Left kidney (tissue), 2 donors: Measurements from ENCODE around the gene SYT8. TPM values are rescaled to one million over a fixed set of nuclear protein-coding genes. Genes with fewer than 3 reads are reported as not detected.

ENCODE experiments used
- DNase-seq: peaks from one replicate; pipeline ENCODE4 v3.0.0-alpha.2; 2013
- polyA plus RNA-seq: library from polyadenylated mRNA; unstranded; fragments of 120-200 nt; gene quantifications from one replicate; pipeline ENCODE4 v1.2.1, GENCODE V29; 2013; ENCODE audit not compliant: insufficient read length

The SYT8 gene
- polyA plus RNA-seq, 1 donor = 0.18 TPM

- DNase-seq = no peak
Observed at GRCh38 chr11:1832211-1832919, 2.4 kb upstream of the SYT8 start.

GRCh38 chr11:1832920-1833295 is 1.9 kb upstream of the SYT8 start:
- DNase-seq = no peak

GRCh38 chr11:1834062-1834610 is 654 bp upstream of the SYT8 start:
- no peak for DNase-seq

- DNase-seq = no peak
Observed at GRCh38 chr11:1835671-1836010, 851 bp downstream of the SYT8 start.

GRCh38 chr11:1836011-1836945 is 1.5 kb downstream of the SYT8 start:
- no peak for DNase-seq

- peak; percentile 71 for DNase-seq
Observed at GRCh38 chr11:1837171-1838076, 2.6 kb downstream of the SYT8 start.

- DNase-seq = no peak
Observed at GRCh38 chr11:1838077-1838425, 3.3 kb downstream of the SYT8 start.

GRCh38 chr11:1838426-1839144 is 3.8 kb downstream of the SYT8 start, which contains the start of gene TNNI2:
Gene TNNI2 (plus strand): TSS chr11:1838981. CDS start chr11:1839697, 716 bp downstream.
- DNase-seq = no peak

- no peak for DNase-seq
Observed at GRCh38 chr11:1839204-1839923, 4.6 kb downstream of the SYT8 start.

- DNase-seq = no peak
Observed at GRCh38 chr11:1839924-1840779, 5.4 kb downstream of the SYT8 start.

GRCh38 chr11:1840780-1841480 is 6.1 kb downstream of the SYT8 start:
- DNase-seq = no peak

- DNase-seq = no peak
Observed at GRCh38 chr11:1841511-1842148, 6.8 kb downstream of the SYT8 start.

- DNase-seq = no peak
Observed at GRCh38 chr11:1842149-1843097, 7.6 kb downstream of the SYT8 start.

GRCh38 chr11:1843098-1843473 is 8.3 kb downstream of the SYT8 start:
- no peak for DNase-seq

GRCh38 chr11:1843796-1844195 is 9.0 kb downstream of the SYT8 start:
- no peak for DNase-seq

GRCh38 chr11:1844221-1845094 is 9.7 kb downstream of the SYT8 start:
- DNase-seq = peak; percentile 54
